Measurements from ENCODE around the gene NUP160.

DNA sequence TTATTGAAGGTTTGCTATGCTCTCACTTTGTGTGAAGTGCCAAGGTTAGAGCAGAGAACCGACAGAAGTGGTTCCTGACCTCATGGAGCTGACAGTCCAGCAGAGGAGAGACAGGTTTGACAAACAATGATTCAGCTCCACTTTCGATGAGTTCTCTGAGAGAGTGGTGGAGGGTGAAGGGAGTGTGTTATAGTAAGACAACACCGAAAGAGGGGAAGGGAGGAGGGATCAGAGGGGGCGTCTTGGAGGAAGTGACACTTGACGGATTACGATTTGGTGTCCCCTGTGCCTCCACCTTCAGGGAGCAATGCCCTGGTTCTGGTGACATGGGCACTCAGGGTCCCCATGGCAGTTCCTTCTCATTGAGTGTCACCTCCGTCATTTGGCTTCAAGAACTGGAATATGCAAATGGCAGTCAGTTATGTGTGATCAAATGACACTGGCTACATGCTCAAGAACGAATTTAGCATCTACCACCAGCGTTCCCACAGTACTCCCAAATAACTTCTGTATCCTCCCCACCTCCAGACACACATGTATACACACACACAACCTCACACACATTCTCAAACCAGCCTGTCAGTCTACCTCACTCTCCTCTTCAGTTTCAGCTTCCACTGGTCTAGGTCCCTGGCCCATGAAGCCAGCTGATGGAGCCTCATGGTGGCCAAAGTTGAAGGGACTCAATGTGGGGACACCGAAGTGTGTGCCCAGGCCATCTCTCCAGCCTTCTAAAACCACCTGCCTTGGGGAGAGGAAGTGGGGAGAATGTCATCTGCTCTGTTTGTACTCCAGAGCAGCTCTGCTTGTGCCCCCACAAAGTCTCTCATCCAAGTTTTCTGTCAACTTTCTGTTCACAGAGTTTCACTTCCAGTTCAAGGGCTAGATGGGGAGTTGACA, 31.4 kb upstream of the NUP160 start:
- TF ChIP-seq, protein P1, sequence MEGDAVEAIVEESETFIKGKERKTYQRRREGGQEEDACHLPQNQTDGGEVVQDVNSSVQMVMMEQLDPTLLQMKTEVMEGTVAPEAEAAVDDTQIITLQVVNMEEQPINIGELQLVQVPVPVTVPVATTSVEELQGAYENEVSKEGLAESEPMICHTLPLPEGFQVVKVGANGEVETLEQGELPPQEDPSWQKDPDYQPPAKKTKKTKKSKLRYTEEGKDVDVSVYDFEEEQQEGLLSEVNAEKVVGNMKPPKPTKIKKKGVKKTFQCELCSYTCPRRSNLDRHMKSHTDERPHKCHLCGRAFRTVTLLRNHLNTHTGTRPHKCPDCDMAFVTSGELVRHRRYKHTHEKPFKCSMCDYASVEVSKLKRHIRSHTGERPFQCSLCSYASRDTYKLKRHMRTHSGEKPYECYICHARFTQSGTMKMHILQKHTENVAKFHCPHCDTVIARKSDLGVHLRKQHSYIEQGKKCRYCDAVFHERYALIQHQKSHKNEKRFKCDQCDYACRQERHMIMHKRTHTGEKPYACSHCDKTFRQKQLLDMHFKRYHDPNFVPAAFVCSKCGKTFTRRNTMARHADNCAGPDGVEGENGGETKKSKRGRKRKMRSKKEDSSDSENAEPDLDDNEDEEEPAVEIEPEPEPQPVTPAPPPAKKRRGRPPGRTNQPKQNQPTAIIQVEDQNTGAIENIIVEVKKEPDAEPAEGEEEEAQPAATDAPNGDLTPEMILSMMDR (IDR thresholded peaks at IDR 0.05) = no peak
- TF ChIP-seq POLR2A (IDR thresholded peaks at IDR 0.05) = no peak

Measured in thyroid gland (tissue), 4 donors.